Thyroid gland (tissue), 4 donors: ENCODE results near the gene CCDC9B. TPM values are rescaled to one million over a fixed set of nuclear protein-coding genes. Genes with fewer than 3 reads are reported as not detected.
A peak's percentile ranks its signal among the peaks of the same experiment; 100 is the strongest.

Source experiments
- DNase-seq, 2 donors: peaks; one replicate each; pipeline ENCODE4 v3.0.0-alpha.2; 2019
- H3K27ac ChIP-seq, 3 donors: fragments of 200-600 bp; sonication (generic); 1 replicate in 2 of 3; 2 replicates in 1 of 3; pipeline ENCODE4 v1.5.1; 2016 to 2019; ENCODE audit warnings: mild to moderate bottlenecking in 1 of 3, moderate library complexity in 1 of 3
- H3K27me3 ChIP-seq: fragments of 200-600 bp; sonication (generic); one replicate; pipeline ENCODE4 v1.5.1; 2019
- H3K36me3 ChIP-seq, 2 donors: fragments of 200-600 bp; sonication (generic); one replicate each; pipeline ENCODE4 v1.5.1; 2016 to 2019
- H3K4me1 ChIP-seq, 2 donors: fragments of 200-600 bp; sonication (generic); one replicate each; pipeline ENCODE4 v1.5.1; 2017 to 2019
- H3K4me3 ChIP-seq, 3 donors: fragments of 200-600 bp; sonication (generic); replicated peaks in 1 of 3; 1 replicate in 2 of 3; 2 replicates in 1 of 3; pipeline ENCODE4 v1.5.1; 2016; ENCODE audit warnings: mild to moderate bottlenecking in 1 of 3
- H3K9me3 ChIP-seq: fragments of 200-600 bp; sonication (generic); one replicate; pipeline ENCODE4 v1.5.1; 2017
- POLR2A ChIP-seq, 2 donors: fragments of 450-650 bp; IDR thresholded peaks; one replicate each; pipeline ENCODE4 v1.6.1; 2017; ENCODE audit warnings: antibody characterized with exemption in 2 of 2, mild to moderate bottlenecking in 2 of 2, moderate library complexity in 1 of 2
- WGBS, 2 donors: methylation state at CpG; one replicate each; pipeline ENCODE4 v1.1.5; 2017; 5-methylcytosine and 5-hydroxymethylcytosine counted together
- intact Hi-C: fragments of 100-400 bp; cut with DNase I; formaldehyde crosslinking; loops from one replicate; pipeline ENCODE4 v1.15.1; 2023
- total RNA-seq, 4 donors: library from RNA; depleted of rRNA; stranded (reverse); fragments of >200 nt; gene quantifications; one replicate each; pipeline ENCODE4 v1.2.3, GENCODE V29; 2016
- TF ChIP-seq, protein P1 (sequence below), 6 experiments: fragments of 200-600 bp in 3 of 6; fragments of 450-650 bp in 3 of 6; sonication (generic) in 3 of 6; IDR thresholded peaks; one replicate each; pipeline ENCODE4 v1.5.1; 2016 to 2019; ENCODE audit warnings: antibody characterized with exemption in 6 of 6, mild to moderate bottlenecking in 2 of 6, inconsistent platforms in 1 of 6, moderate library complexity in 1 of 6

CCDC9B gene
- total RNA-seq, 4 donors from 2014 or later: 54.2 to 126 (median 97.5) TPM

DNA sequence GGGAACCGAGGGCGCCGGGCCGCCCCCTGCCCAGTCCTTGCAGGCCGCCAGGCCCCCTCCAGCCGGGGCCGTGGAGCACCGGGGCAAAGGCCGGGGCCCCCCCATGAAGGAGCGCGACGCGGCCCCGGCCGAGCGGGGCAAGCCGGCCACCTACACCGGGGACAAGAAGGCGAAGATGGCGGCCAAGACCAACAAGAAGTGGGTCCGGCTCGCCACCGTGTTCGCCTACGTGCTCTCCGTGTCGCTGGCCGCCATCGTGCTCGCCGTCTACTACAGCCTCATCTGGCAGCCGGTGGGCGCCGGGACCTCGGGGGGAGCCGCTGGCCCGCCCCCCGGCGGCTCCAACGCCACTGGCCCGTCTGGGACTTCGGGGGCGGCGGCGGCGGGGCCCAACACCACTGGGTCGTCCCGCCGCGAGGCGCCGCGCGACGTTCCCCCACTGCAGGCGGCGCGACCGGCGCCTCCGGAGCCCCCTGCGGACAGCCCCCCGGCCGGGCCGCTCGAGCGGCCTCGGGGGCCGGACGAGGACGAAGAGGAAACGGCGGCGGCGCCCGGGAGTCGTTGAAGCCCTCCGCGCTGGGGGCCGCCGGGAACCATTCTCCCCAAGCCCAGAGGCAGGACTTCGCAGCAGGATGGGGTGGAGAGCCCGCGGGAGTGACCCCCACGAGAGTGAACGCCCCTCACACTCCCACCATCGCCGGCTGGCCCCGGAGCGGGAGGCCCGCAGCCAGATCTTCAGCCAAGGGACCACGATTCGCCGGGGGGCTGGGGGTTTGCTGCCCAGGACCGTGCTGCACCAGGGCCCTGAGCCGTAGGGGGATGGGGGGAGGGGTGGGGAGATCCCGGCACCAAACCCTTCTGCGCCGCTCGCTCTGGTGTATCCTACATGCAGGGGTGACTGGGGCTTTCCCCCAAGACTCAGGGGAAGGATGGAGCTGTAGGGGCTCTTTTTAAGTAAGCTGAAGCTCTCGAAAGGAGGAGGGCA is 16.5 kb downstream of the CCDC9B start:
- TF ChIP-seq POLR2A (IDR thresholded peaks at IDR 0.05): no peak
- TF ChIP-seq, protein P1, sequence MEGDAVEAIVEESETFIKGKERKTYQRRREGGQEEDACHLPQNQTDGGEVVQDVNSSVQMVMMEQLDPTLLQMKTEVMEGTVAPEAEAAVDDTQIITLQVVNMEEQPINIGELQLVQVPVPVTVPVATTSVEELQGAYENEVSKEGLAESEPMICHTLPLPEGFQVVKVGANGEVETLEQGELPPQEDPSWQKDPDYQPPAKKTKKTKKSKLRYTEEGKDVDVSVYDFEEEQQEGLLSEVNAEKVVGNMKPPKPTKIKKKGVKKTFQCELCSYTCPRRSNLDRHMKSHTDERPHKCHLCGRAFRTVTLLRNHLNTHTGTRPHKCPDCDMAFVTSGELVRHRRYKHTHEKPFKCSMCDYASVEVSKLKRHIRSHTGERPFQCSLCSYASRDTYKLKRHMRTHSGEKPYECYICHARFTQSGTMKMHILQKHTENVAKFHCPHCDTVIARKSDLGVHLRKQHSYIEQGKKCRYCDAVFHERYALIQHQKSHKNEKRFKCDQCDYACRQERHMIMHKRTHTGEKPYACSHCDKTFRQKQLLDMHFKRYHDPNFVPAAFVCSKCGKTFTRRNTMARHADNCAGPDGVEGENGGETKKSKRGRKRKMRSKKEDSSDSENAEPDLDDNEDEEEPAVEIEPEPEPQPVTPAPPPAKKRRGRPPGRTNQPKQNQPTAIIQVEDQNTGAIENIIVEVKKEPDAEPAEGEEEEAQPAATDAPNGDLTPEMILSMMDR (IDR thresholded peaks at IDR 0.05): no peak
- 3 to 9% methylated on average over 12 to 43 of the region's 101 CpGs for WGBS, 2 donors
- intact Hi-C loops: loop anchor here (5.0 kb wide), 2 partner anchors 37 to 43 kb away; no protein-coding TSS in a partner anchor
- DNase-seq: peak in 1 of 2 donors; percentile 43
- peak overlapping the region; percentile 42 to 64 (median 59) for H3K4me3 ChIP-seq
- H3K36me3 ChIP-seq: no peaks in the 10 kb centered on the region
- H3K27me3 ChIP-seq: no peaks in the 10 kb centered on the region
- H3K27ac ChIP-seq: peak overlapping the region; percentile 56 to 99 (median 99)
- no peaks in the 10 kb centered on the region for H3K9me3 ChIP-seq
- peaks cover 52 to 55% of the 10 kb centered on the region in 2 donors for H3K4me1 ChIP-seq

DNA sequence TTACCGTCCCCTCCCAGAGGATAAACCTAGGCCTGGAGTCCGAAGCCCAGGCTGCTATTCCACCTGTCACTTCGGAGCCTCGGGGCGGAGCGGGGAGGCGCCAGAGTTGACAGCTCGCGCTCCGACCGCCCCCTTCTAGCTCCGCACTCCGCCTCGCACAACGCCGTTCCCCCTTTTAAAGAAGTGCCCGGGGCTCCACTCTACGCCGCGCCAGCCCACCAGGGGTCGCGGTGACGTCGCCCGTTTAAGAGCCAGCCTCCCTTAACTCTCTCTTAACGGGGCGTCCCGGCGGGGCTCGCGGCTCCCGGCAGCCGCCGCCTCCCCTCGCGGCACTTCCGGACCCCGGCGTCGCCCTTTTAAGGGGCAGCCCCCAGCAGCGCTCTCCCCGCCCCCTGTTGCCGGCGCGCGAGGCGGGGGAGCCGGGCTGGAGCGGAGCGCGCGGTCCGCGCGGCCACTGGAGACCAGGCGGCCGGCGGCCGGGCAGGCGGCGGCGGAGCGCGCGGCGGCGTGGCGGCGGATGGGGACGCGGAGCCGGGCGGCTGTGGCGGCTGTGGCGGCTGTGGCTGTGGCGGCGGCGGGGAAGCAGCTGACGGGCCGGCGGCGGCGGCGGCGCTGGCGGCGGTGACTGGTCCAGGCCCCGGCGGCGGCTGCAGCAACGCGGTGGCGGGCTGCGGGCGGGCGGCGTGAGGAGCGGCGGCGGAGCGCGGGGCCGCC is 17.3 kb downstream of the CCDC9B start, which contains the start of gene INAFM2:
TSS of gene INAFM2 (plus strand) at position 454 of the 714 bp plus-strand sequence. CDS start 364 bp downstream, outside the sequence.
- Histone ChIP-seq H3K27ac (peak within 1 kb of the TSS; percentile 56 to 99 (median 99)), H3K9me3 (no peaks in the 10 kb centered on the region), H3K4me3 (peak within 1 kb of the TSS; percentile 42 to 64 (median 59)), H3K27me3 (no peaks in the 10 kb centered on the region), H3K36me3 (no peaks in the 10 kb centered on the region), H3K4me1 (peaks cover 44 to 47% of the 10 kb centered on the region in 2 donors)
- DNase-seq: peak; percentile 96 to 97
- TF ChIP-seq, protein P1 (IDR thresholded peaks at IDR 0.05): peak; percentile 52 to 87 (median 62)
- peak; percentile 84 to 98 for TF ChIP-seq POLR2A (IDR thresholded peaks at IDR 0.05)
- WGBS, 2 donors: 0% methylated on average over 33 of the region's 103 CpGs
- intact Hi-C loops: loop anchor here (5.0 kb wide), 2 partner anchors 36 to 44 kb away; no protein-coding TSS in a partner anchor

DNA sequence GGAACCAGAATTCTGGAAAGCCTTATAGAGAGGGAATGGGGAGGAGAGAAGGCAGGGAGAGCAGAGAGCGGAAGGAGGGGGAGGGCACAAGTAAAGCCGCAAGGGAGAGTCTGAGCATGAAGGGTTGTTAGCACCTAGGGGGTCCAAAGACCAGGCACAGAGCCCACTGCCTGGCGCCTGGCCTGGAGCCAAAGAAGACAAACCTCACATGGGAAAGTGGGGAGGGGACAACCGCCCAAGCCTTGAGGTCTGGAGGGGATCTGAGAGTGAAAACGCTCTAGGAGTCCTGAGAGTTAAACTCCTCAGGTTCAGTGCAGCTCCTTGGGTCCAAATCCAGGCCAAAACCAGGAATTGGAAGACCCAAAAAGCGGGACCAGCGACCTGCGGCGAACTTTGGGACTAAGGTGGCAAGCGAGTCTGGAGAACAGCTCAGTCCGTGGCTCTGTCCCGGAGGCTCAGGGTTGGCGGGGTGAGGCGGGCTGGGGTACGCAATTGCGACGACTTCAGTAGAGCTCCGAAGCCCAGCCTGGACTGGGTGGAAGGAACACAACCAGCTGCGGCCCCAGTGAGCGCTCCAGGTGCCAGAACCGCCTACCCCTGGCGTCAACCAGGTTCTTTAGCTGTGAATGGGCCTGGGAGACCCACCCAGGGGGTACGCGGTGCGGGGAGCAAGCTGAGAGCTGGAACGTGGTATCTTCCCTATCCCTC is 18.1 kb downstream of the CCDC9B start:
- no peaks in the 10 kb centered on the region for H3K9me3 ChIP-seq
- TF ChIP-seq, protein P1 (IDR thresholded peaks at IDR 0.05): no peak
- TF ChIP-seq POLR2A (IDR thresholded peaks at IDR 0.05): no peak
- intact Hi-C loops: loop anchor here (5.0 kb wide), 2 partner anchors 35 to 45 kb away; no protein-coding TSS in a partner anchor
- WGBS, 2 donors: 50 to 64% methylated on average over 12 to 17 of the region's 26 CpGs
- no peaks in the 10 kb centered on the region for H3K27me3 ChIP-seq
- H3K36me3 ChIP-seq: no peaks in the 10 kb centered on the region
- peaks cover 37 to 40% of the 10 kb centered on the region in 2 donors for H3K4me1 ChIP-seq
- no peak for DNase-seq
- H3K4me3 ChIP-seq: peak overlapping the region in 1 of 3 donors; percentile 13
- H3K27ac ChIP-seq: peak overlapping the region; percentile 5 to 56 (median 51)

DNA sequence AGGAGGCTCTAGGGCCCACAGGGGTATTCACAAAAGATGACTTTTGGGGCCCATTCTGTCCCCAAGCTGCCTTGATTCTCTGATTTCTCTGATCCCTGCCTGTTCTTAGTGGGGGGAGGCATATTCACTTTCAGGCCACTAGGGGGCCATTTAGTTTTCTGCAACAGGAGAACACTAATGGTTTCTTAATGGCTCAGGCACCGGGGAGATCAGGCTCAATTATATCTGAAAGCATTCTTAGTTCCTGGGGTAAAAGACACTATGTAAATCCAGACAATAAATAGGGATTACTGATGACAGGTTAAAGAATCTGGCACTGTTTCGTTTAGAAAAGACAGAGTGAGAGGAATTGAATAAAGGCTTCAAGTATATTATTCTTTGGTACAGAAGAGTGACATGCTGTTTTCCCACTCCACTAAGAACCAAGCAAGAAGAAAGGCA is 19.8 kb downstream of the CCDC9B start:
- no peak overlapping the region for H3K27ac ChIP-seq
- intact Hi-C loops: loop anchor here (5.0 kb wide), 2 partner anchors 34 to 46 kb away; no protein-coding TSS in a partner anchor

More for the DNA sequence above, 19.8 kb downstream of the CCDC9B start:
- H3K4me1 ChIP-seq: peaks cover 21 to 23% of the 10 kb centered on the region in 2 donors
- no peaks in the 10 kb centered on the region for H3K27me3 ChIP-seq
- no peaks in the 10 kb centered on the region for H3K9me3 ChIP-seq
- H3K4me3 ChIP-seq: no peak overlapping the region
- H3K36me3 ChIP-seq: no peaks in the 10 kb centered on the region
- WGBS, 2 donors: 1 to 2% methylated on average over 2 of the region's 2 CpGs
- DNase-seq: peak; percentile 65 to 72
- no peak for TF ChIP-seq POLR2A (IDR thresholded peaks at IDR 0.05)
- TF ChIP-seq, protein P1 (IDR thresholded peaks at IDR 0.05): peak; percentile 80 to 94 (median 82)
